ENCODE measurements around the gene TECPR2. TPM values are rescaled to one million over a fixed set of nuclear protein-coding genes. Genes with fewer than 3 reads are reported as not detected.

The TECPR2 gene
- total and polyA plus RNA-seq, 5 experiments from 2014 or later = 3.3 to 11.8 (median 5.4) TPM

- Mint-ChIP-seq H3K9me3 (no peaks in the 10 kb centered on the region), H3K27me3 (no peaks in the 10 kb centered on the region), H3K27ac (peak overlapping the region in 3 of 10 donors; percentile 9 to 71 (median 43)), H3K36me3 (peaks cover 0 to 9% (median 5%) of the 10 kb centered on the region in 3 donors), H3K4me3 (peak overlapping the region in 2 of 10 donors; percentile 40 to 51), H3K4me1 (peaks cover 0 to 7% (median 0%) of the 10 kb centered on the region in 4 donors)
- DNase-seq (no peak), ATAC-seq (no peak)
- POLR2A ChIA-PET = no interaction called here
Observed at GRCh38 chr14:102418853-102419240, 56.1 kb downstream of the TECPR2 start.

DNA sequence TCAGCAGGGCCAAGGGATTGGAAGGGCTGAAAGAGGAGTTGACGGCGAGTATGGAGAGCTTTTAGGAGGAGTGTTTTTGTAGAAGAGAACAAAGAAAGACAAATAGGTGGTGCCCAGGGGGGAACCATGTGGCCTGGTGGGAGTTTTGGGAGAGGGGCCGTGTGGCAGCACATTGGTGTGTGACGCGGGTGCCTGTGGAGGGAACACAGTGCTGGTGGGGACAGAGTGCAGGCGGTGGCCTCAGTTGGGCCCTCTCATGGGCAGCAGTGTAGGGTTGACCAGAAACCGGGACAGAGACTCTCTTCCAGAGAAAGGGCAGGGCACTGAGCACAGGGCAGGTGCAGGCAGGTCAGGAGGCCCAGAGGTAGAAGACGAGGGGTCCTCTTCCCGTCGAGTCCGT lies 56.5 kb downstream of the TECPR2 start:
- H3K4me3 Mint-ChIP-seq = peak overlapping the region in 1 of 10 donors; percentile 40

GRCh38 chr14:102419716-102420115 lies 57.0 kb downstream of the TECPR2 start:
- POLR2A ChIA-PET = no interaction called here

More for the DNA sequence above, 56.5 kb downstream of the TECPR2 start:
- Mint-ChIP-seq H3K27me3 (no peaks in the 10 kb centered on the region), H3K36me3 (peaks cover 0 to 9% (median 5%) of the 10 kb centered on the region in 3 donors), H3K4me1 (peaks cover 0 to 7% (median 0%) of the 10 kb centered on the region in 4 donors), H3K9me3 (no peaks in the 10 kb centered on the region), H3K27ac (no peak overlapping the region)
- POLR2A ChIA-PET = no interaction called here
- DNase-seq = no peak
- no peak for ATAC-seq

DNA sequence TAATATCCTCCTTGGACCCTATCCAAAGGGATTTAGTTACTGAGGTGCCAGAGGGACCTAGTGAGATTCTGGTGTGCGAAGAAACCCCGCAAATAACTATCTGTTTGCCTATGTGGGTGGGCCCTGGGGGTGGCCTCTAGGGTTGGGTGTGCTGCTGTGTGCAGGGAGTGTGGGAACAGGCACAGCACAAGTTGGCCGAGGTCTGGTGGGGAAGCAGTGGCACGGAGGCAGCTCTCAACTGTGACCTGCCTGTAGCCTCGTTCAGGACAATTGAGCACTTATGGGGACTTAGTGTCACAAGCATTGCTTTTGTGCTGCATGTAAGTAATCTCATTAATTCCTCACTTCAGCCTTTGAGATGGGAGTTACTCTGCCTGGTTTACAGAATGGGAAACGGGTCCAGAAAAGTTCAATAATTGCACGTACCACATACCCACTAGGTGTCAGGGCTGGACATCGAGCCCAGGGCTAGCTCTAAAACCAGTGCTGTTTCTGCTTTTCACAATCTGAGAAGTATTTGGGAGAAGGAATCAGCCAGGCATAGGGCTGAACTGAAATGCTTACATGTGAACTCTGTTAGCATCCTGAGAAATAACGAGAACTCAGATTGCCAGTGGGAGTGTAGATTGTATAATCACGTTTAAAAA lies 58.8 kb downstream of the TECPR2 start:
- ATAC-seq (no peak), DNase-seq (no peak)
- Mint-ChIP-seq H3K27me3 (no peaks in the 10 kb centered on the region), H3K9me3 (no peaks in the 10 kb centered on the region), H3K27ac (no peak overlapping the region), H3K4me3 (no peak overlapping the region), H3K4me1 (peaks cover 0 to 5% (median 0%) of the 10 kb centered on the region in 4 donors), H3K36me3 (peaks cover 0 to 23% (median 9%) of the 10 kb centered on the region in 3 donors)
- POLR2A ChIA-PET = no interaction called here

More at GRCh38 chr14:102419716-102420115, 57.0 kb downstream of the TECPR2 start:
- no peaks in the 10 kb centered on the region for H3K9me3 Mint-ChIP-seq
- H3K36me3 Mint-ChIP-seq = peaks cover 0 to 12% (median 5%) of the 10 kb centered on the region in 3 donors
- H3K4me1 Mint-ChIP-seq = peaks cover 0 to 7% (median 0%) of the 10 kb centered on the region in 4 donors
- no peak overlapping the region for H3K4me3 Mint-ChIP-seq
- H3K27ac Mint-ChIP-seq = no peak overlapping the region
- no peak for ATAC-seq
- H3K27me3 Mint-ChIP-seq = no peaks in the 10 kb centered on the region
- no peak for DNase-seq

GRCh38 chr14:102424520-102424919 lies 61.8 kb downstream of the TECPR2 start:
- Mint-ChIP-seq H3K27ac (peak overlapping the region in 1 of 10 donors; percentile 56), H3K4me3 (no peak overlapping the region), H3K4me1 (no peaks in the 10 kb centered on the region), H3K9me3 (no peaks in the 10 kb centered on the region), H3K27me3 (no peaks in the 10 kb centered on the region), H3K36me3 (peaks cover 0 to 28% (median 17%) of the 10 kb centered on the region in 3 donors)
- no peak for ATAC-seq
- POLR2A ChIA-PET = no interaction called here
- no peak for DNase-seq

DNA sequence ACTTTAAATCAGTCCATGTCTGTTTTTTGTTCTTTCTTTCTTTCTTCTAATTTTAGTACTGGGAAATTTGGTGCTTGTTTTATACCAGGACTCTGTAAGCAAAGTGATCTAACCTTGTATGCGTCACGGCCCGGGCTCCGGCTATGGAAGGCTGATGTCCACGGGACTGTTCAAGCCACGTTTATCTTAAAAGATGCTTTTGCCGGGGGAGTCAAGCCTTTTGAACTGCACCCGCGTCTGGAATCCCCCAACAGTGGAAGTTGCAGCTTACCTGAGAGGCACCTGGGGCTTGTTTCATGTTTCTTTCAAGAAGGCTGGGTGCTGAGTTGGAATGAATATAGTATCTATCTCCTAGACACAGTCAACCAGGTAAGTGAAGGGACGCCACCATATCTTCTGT lies 62.2 kb downstream of the TECPR2 start:
- H3K4me1 Mint-ChIP-seq = no peaks in the 10 kb centered on the region
- POLR2A ChIA-PET = no interaction called here
- H3K36me3 Mint-ChIP-seq = peaks cover 0 to 29% (median 17%) of the 10 kb centered on the region in 3 donors
- no peaks in the 10 kb centered on the region for H3K9me3 Mint-ChIP-seq
- no peak for ATAC-seq
- no peak overlapping the region for H3K4me3 Mint-ChIP-seq
- no peaks in the 10 kb centered on the region for H3K27me3 Mint-ChIP-seq
- H3K27ac Mint-ChIP-seq = no peak overlapping the region
- DNase-seq = no peak

DNA sequence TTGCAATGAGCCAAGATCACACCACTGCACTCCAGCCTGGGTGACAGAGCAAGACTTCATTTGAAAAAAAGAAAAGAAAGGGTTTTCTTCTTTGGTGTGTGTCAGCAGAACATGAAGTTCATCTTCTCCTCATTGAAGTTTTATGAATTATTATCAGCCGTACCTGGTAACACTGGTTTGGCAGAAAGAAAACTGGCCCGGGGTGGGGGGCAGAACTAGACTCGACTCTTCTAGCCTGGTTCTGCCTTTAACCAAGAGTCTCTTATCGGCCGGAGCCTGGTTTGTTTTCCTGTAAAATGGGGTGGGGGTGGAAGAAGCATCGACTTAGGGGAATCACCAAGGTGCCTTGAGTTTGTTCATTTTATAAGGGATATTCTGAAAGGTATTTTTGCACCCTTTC lies 64.1 kb downstream of the TECPR2 start:
- DNase-seq (no peak), ATAC-seq (no peak)
- no peaks in the 10 kb centered on the region for H3K27me3 Mint-ChIP-seq
- H3K9me3 Mint-ChIP-seq = no peaks in the 10 kb centered on the region
- peaks cover 0 to 31% (median 17%) of the 10 kb centered on the region in 3 donors for H3K36me3 Mint-ChIP-seq
- H3K4me1 Mint-ChIP-seq = no peaks in the 10 kb centered on the region
- POLR2A ChIA-PET = no interaction called here
- H3K4me3 Mint-ChIP-seq = no peak overlapping the region
- peak overlapping the region in 1 of 10 donors; percentile 19 for H3K27ac Mint-ChIP-seq

GRCh38 chr14:102427642-102428041 lies 64.9 kb downstream of the TECPR2 start:
- POLR2A ChIA-PET = no interaction called here
- H3K4me3 Mint-ChIP-seq = no peak overlapping the region

DNA sequence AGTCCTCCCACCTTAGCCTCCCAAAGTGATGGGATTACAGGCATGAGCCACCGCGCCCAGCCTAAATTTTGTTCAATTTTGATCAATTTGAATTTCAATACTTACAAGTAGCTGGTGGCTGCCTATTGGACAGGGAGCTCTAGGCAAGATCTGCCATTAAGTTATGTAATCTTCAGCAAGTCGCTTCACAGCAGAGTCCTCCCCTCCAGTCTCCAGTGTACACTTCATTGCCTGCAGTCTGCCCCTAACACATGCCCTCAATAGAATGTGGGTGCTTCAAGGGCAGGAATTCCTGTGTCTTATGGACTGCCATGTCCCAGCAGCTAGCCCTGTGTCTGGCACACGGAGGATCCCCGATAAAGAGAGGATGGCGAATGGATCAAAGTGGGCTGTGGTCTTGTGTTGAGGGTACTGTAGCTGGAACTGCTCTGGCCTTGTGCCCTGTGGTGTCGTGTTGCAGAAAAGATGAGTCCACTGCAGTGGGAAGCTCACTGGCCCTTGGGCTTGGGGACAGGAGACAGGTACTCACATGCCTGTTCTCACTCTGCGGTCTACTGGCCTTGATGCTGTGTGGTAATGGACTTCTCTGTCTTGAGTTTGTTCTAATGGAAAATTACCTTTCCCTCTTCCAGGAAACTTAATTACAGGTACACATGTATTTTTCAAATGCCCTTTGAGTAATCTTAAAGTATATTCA lies 67.6 kb downstream of the TECPR2 start:
- no peak for ATAC-seq
- no peaks in the 10 kb centered on the region for H3K4me1 Mint-ChIP-seq
- H3K9me3 Mint-ChIP-seq = no peaks in the 10 kb centered on the region
- no peak overlapping the region for H3K4me3 Mint-ChIP-seq
- H3K27me3 Mint-ChIP-seq = no peaks in the 10 kb centered on the region
- DNase-seq = no peak
- POLR2A ChIA-PET = no interaction called here
- H3K36me3 Mint-ChIP-seq = peaks cover 0 to 30% (median 12%) of the 10 kb centered on the region in 3 donors
- peak overlapping the region in 1 of 10 donors; percentile 9 for H3K27ac Mint-ChIP-seq

More at GRCh38 chr14:102427642-102428041, 64.9 kb downstream of the TECPR2 start:
- Mint-ChIP-seq H3K27ac (no peak overlapping the region), H3K9me3 (no peaks in the 10 kb centered on the region), H3K27me3 (no peaks in the 10 kb centered on the region), H3K4me1 (no peaks in the 10 kb centered on the region), H3K36me3 (peaks cover 0 to 35% (median 17%) of the 10 kb centered on the region in 3 donors)
- DNase-seq (no peak), ATAC-seq (no peak)

GRCh38 chr14:102431751-102432150 lies 69.0 kb downstream of the TECPR2 start:
- no peaks in the 10 kb centered on the region for H3K4me1 Mint-ChIP-seq
- ATAC-seq = no peak
- peaks cover 0 to 22% (median 10%) of the 10 kb centered on the region in 3 donors for H3K36me3 Mint-ChIP-seq
- H3K9me3 Mint-ChIP-seq = no peaks in the 10 kb centered on the region
- no peaks in the 10 kb centered on the region for H3K27me3 Mint-ChIP-seq
- no peak for DNase-seq
- peak overlapping the region in 1 of 10 donors; percentile 70 for H3K27ac Mint-ChIP-seq
- H3K4me3 Mint-ChIP-seq = no peak overlapping the region
- POLR2A ChIA-PET = no interaction called here

DNA sequence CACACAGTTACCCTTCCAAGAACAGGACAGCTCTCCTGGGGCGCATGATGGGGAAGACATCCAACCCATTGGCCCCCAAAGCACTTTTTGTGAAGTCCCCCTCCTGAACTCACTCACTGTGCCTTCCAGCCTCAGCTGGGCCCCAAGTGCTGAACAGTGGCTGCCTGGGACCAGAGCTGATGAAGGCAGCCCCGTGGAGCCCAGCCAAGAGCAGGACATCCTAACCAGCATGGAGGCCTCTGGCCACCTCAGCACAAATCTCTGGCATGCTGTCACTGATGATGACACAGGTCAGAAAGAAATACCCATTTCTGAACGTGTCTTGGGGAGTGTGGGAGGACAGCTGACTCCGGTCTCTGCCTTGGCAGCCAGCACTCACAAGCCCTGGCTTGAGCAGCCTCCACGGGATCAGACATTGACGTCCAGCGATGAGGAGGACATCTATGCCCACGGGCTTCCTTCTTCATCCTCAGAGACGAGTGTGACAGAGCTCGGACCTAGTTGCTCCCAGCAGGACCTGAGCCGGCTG lies 72.0 kb downstream of the TECPR2 start:
- no peaks in the 10 kb centered on the region for H3K27me3 Mint-ChIP-seq
- H3K27ac Mint-ChIP-seq = no peak overlapping the region
- ATAC-seq = no peak
- POLR2A ChIA-PET = no interaction called here
- H3K4me3 Mint-ChIP-seq = no peak overlapping the region
- no peaks in the 10 kb centered on the region for H3K9me3 Mint-ChIP-seq
- H3K36me3 Mint-ChIP-seq = peaks cover 0 to 21% (median 2%) of the 10 kb centered on the region in 3 donors
- no peak for DNase-seq
- peaks cover 0 to 7% (median 2%) of the 10 kb centered on the region in 4 donors for H3K4me1 Mint-ChIP-seq

- DNase-seq (peak; percentile 42 to 69 (median 54)), ATAC-seq (peak; percentile 59 to 79)
- no peak overlapping the region for H3K27ac Mint-ChIP-seq
- H3K36me3 Mint-ChIP-seq = peaks cover 0 to 39% (median 14%) of the 10 kb centered on the region in 3 donors
- H3K4me1 Mint-ChIP-seq = peaks cover 0 to 7% (median 2%) of the 10 kb centered on the region in 4 donors
- no peaks in the 10 kb centered on the region for H3K9me3 Mint-ChIP-seq
- POLR2A ChIA-PET = no interaction called here
- H3K4me3 Mint-ChIP-seq = peak overlapping the region in 2 of 10 donors; percentile 45 to 48
- H3K27me3 Mint-ChIP-seq = no peaks in the 10 kb centered on the region
Observed at GRCh38 chr14:102437997-102438915, 75.5 kb downstream of the TECPR2 start.

All from naive thymus-derived CD8-positive, alpha-beta T cell (primary cell).